Measurements from ENCODE around the gene BRAT1.
"Not testable (repeated sequence)": the region's sequence is repeated elsewhere in the genome, so short reads cannot be mapped to it uniquely, and the experiment has no call there.

BRAT1 gene

DNA sequence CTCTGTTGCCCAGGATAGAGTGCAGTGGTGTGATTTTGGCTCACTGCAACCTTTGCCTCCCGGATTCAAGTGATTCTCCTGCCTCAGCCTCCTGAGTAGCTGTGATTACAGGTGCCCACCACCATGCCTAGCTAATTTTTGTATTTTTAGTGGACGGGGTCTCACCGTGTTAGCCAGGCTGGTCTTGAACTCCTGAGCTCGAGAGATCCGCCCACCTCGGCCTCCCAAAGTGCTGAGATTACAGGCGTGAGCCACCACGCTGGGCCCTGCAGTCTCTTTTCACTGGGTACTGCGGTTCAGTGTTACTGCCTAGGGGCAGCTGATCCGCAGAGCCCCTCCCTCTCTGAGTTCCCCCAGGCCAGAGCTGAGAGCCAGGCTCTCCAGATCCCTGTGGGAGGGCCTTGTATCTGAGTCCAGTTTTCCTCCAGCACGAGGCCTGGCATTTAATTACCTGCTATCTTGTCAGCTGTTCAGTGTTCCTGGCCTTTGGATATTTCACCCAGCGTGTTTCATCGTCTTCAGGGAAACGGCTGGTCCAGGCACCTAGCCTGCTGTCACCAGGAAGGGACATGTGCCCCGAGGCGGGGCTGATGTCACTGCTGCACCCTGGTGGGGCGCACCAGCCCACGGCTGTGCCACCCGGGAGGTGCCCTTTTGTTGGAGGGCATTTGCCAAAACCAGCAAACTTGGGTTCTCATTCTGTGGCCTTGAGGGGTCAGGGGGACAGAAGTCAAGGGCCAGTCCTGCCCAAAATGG, 19.3 kb downstream of the BRAT1 start:
- not testable (repeated sequence) for DNase-seq (ENCODE audit: low read depth)

DNA sequence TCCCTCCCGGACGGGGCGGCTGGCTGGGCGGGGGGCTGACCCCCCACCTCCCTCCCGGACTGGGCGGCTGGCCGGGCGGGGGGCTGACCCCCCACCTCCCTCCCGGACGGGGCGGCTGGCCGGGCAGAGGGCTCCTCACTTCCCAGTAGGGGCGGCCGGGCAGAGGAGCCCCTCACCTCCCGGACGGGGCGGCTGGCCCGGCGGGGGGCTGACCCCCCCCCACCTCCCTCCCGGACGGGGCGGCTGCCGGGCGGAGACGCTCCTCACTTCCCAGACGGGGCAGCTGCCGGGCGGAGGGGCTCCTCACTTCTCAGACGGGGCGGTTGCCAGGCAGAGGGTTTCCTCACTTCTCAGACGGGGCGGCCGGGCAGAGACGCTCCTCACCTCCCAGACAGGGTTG, 21.1 kb downstream of the BRAT1 start:
- not testable (repeated sequence) for DNase-seq (ENCODE audit: low read depth)

DNA sequence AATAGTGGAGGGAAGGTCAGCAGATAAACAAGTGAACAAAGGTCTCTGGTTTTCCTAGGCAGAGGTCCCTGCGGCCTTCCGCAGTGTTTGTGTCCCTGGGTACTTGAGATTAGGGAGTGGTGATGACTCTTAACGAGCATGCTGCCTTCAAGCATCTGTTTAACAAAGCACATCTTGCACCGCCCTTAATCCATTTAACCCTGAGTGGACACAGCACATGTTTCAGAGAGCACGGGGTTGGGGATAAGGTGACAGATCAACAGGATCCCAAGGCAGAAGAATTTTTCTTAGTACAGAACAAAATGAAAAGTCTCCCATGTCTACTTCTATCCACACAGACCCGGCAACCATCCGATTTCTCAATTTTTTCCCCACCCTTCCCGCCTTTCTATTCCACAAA, 21.8 kb downstream of the BRAT1 start:
- DNase-seq (ENCODE audit: low read depth), result not testable (repeated sequence)

DNA sequence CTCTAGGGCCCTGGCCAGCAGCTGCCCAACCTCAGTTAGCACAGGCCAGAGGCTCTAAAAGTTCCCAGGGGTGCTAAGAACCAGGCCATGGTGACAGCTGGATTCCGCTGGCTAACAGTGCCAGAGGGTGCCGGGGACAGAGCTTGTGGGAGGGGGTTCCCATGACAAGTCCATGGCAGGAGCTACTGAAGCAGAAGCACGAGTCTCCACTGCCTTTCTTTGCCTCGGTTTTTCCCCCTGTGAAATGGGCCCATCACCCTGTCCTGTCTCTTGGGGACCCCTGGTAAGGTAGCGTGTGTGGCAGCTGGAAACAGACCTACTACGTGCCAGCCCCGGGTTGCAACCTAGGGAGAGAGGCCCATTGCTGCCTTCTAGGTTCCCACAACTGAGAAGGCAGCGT, 22.5 kb downstream of the BRAT1 start:
- DNase-seq (ENCODE audit: low read depth), result not testable (repeated sequence)

DNA sequence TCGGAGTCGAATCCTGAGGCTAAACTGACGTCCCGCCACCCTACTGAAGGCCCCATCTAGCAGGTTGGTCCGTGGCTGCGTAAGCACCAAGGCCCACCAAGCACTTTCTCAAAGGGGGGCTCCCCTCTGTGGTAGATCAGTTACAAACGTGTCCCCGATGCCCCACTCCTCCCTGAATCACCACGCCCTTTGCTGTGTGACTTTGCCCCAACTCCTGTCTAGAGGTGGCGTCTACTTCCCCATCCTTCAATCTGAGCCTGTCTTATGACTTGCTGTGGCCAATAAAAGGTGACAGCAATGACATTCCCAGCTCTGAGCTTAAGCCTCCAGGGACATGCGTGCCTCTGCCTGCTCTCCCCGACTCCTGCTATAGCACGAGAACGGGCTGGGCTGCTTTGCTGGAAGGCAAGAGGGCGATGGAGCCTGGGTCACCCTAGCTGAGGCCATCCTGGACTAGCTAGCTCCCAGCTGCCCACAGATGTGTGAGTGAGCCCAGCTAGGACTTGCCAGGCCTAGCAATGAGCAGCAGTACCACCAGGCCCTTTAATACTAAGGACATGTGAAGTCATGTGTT, 23.0 kb downstream of the BRAT1 start:
- not testable (repeated sequence) for DNase-seq (ENCODE audit: low read depth)

DNA sequence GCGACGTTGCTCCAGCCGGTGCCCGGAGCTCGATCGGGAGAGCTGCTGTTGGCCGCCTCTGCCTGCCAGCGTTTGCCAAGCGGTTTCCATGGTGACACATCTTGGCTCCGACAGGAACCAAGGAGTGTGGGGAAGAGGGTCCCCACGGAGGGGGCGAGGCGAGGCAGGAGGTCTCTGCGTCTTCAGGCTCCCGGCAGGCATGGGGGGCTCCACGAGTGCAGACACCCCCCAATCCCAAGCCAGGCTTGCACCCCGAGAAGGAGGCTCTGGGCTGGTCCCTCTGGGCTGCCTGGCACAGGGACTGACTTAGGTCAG, 23.6 kb downstream of the BRAT1 start:
- DNase-seq (ENCODE audit: low read depth), result not testable (repeated sequence)

DNA sequence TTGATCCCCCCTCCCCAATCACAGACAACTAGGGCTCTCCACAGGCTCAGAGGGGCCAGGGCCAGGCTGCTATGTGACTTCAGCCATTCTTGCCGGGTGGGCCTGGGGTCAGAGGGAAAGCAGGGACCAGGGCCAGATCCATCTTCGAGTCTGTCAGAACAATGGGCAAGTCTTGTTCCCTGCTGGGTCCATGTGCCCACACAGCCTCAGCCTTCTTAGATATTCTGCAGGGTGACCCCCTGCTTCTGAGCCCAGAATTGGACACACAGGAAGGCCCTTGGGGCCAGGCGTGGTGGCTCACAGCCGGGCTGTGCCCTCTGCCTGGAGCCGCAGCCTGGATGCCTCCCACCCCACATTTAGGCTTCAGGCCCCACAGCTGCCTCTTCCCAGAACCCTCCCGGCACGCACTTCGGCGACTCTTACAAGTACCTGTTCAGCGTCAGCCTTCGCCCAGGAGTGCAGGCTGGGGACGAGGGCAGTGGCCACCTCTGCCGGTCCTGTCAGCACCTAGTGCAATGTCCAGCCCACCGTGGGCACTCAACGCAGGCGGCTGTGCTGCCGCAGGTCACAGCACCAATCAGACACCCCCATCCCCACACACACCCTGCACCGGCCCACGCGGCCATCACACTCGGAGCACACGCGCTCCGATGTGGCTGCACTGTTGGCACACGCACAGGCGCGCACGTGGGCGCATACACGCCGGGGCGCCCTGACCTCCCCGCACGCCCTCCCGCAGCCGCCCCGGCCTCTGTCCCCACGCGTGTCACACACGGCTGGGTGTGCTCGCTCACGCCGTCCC, 24.1 kb downstream of the BRAT1 start:
- DNase-seq (ENCODE audit: low read depth), result not testable (repeated sequence)

DNA sequence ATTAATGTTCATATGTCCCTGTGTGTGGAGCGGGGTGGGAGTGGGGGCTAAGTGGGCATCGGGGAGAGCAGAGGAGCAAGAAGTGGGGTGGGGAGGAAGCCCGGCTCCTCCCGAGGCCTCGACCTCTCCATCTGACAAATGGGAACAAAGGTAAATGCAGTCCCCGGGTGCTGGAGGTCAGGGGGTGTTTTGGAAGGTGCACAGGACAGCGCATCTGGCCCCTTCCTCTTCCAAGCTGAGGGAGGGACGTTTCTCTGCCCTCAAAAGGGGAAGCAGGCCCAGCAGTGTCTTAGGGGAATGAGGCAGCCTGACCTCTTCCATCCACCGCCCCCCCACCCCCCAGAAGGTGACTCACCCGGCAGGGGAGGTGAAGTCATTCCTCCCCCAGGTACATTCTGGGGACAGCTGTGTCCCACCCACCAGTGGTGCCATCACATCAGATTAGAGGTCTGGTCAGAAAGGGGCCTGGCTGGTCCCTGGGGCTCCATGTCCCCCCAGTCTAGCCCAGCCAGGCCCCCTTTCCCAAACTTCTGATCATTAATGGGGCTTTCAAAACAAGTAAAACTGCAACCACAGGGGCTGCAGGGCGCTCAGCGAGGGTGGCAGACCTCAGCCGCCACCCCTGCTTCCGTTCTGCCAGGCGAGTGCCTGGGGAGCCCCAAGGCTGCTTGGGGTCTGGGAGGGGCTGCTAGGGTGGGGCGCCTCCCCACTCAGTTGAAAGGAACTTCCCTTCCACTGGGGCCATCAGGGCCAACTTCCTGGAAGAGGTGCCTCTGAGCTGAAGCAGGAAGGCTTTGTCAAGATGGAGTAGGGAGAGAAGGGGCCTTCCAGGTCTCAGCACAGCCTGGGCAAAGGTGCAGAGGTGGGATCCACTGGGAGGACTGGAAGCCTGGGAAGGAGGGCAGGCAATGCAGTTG, 25.0 kb downstream of the BRAT1 start:
- peak; percentile 67 for DNase-seq (ENCODE audit: low read depth)

DNA sequence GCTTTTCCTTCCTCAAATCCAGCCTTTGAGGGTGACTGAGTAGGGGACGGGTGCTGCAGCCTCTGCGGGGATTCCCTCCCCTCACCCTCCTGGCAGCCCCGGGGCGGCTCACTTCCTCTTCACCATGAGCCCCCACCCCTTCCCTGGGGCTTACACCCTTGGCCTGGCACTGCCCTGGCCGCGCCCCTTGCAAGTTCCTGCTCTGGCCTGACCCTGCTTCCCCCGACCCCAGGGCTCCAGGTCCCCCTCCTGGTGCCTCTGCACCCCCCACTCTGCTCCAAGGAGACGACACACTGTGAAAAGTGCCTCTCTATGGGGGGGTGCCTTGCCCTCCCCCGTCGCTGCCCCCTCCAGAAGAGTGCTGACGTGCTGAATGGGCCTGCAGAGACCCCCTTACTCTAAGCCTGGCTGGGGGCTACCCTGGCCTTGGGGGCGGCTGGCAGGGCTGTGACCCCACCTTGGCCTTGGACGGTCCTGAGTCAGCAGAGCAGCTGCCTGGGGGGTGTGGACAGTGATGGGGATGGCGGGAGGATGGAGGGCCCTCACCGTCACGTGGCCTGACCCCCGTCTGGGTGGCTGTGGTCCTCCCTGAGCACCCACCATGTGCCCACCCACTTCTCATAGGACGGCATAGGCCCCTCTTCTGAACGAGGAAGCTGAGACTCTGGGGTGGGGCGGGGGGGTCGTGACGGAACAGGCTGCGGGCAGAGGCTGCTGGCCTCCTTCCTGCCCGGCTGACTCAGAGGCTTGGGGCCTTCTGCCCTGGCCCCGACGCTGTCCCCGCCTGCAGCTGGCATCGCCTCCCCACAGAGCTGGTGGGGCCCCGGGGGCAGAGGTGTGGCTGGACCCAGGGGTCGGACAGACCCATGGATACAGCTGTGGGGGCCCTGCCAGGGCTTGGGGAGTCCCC, 25.9 kb downstream of the BRAT1 start:
- no peak for DNase-seq (ENCODE audit: low read depth)

DNA sequence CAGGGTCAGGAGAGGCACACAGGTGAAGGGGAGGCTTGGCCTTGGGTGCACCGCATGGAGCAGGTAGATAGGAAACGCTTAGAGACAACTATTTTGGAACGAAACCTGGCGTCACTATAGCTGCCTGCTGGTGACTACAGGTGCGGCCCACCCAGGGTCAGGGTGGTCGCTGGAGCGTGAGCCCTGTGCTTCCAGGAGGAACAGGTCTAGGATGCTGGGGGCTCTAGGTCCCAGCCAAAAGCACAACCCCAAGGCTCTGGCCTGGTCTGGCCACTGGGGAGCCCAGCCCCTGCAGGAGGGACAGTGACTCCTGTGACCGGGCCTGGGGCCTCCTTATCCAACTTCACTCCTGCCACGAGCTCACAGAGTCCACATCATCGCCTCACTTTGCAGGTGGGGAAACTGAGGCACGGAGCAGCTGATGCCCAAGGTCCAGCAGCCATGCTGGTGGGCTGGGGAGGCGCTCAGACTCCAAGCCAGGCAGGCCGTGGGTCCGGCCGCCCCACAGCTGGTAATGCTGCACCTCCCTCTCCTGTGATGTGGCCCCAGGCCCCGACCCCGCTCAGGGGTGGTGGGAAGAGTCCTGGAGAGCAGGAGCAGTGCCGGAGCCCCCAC, 26.7 kb downstream of the BRAT1 start:
- DNase-seq (ENCODE audit: low read depth), result no peak

DNA sequence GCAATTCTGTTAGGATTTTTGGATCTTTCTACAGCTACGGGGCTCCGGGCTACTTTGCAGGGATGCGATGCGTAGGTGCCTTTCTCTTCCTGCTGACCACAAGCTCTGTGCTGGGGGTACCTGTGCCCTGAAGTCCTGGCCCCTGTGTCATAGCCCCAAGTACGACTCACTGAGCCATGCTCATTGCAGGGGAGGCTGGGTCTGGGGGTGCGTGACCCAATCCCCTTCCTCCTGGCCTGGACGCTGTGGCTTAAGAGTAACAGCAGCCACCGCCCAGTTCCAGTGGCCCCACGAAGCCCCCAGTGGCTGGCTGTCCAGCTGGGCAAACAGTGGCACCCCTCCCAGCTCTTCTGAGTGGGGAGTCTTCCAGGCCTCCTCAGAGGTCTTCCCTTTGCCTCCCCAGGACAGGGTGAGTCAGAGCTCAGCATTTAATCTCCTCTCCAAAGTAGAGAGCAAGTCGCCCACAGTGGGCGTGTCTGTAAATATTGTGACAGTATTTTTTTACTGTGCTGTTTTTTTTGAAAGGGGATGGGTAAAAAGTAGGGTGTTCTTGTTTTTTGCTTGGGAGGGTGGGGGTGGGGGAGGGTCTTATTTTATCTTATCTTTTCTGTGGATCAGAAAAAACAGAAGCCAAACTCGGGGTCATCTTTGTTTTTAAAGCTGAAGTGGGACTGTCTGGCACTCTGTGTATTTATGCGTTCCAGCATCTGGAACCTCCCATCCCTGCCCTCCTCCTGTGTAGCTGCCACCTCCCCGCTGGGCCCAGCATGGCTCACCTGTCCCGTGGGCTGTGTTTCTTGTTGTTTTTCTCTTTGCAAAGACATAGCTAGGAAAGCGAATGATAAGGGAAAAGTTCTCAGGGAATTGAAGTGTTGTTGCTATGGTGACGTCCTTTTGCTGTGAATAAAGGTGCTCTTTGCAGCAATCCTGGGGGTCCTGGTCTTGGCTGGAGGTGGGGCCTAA, 27.5 kb downstream of the BRAT1 start:
- DNase-seq (ENCODE audit: low read depth), result peak; percentile 62

DNA sequence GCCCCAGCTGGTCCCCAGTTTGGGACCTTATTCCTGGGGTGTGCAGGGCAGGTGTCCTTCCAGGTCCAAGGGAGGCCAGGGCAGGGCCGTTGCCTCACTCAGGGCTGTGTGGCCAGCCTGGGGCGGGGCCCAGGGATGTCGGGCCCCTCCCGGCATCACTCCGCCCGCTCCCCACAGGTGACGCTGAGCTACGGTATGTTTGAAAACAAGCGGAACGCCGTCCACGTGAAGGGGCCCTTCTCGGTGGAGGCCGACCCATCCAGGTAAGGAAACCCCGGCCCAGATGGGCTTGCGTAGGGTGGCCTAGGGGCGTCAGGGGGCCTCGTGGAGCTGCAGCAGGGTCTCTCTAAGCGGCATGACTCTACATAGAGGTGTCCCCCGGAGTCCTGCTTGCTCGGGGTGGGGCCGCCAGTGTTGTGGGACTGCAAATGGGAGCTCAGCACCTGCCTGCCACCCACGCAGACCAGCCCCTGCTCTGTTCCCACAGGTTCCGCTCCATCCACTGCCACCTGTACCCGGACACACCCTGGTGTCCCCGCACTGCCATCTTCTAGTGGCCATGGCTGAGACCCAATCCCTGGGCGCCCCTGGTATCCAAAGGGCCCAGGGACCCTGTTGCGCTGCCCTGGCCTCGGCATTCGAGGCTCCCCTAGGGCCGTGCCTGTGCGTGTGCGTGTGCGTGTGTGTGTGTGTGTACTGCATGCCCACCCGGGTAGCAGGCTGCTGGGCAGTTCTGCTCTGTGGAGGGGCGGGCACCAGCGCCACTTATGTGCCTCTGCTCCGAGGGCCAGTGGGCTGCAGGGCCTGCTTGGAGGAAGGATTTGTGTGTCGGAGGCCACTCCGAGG, 28.4 kb downstream of the BRAT1 start:
- no peak for DNase-seq (ENCODE audit: low read depth)

DNA sequence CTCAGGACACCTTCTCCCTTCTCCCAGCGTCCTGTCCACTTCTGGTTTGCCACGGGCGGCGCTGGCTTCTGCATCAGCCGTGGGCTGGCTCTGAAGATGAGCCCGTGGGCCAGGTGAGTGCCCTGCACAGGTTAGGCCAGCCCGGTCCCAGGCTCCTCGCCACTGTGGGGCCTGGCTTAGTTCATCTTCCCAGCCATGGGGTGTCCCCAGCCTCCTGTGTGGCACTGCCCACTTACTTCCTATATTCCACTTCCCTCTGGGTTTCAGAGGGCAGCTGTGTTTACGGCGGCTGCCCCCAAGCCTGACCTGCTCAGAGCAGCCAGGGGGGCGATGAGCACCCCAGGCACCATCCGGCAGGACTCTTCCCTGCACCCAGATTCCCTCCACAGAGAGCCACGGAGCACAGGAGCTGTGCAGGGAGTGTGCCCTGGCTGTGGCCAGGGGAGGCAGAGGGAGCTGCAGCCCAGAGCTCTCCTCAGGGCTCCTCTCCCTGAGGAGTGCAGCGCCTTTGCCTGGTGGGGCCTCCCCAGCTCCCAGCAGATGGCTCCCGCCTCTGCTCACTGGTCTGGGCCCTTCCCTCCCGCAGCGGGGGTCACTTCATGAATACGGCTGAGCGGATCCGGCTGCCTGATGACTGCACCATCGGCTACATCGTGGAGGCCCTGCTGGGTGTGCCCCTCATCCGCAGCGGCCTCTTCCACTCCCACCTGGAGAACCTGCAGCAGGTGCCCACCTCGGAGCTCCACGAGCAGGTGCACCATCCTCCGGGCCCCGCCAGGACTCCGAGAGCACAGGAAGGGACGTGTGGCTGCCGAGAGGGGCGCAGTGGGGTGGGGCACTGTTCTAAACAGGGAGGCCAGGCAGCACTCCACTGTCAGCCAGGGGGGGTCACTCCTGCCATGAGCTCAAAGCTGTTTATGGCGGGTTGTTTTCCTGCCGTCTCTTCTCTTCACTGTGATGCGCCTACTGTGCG, 29.4 kb downstream of the BRAT1 start:
- no peak for DNase-seq (ENCODE audit: low read depth)

DNA sequence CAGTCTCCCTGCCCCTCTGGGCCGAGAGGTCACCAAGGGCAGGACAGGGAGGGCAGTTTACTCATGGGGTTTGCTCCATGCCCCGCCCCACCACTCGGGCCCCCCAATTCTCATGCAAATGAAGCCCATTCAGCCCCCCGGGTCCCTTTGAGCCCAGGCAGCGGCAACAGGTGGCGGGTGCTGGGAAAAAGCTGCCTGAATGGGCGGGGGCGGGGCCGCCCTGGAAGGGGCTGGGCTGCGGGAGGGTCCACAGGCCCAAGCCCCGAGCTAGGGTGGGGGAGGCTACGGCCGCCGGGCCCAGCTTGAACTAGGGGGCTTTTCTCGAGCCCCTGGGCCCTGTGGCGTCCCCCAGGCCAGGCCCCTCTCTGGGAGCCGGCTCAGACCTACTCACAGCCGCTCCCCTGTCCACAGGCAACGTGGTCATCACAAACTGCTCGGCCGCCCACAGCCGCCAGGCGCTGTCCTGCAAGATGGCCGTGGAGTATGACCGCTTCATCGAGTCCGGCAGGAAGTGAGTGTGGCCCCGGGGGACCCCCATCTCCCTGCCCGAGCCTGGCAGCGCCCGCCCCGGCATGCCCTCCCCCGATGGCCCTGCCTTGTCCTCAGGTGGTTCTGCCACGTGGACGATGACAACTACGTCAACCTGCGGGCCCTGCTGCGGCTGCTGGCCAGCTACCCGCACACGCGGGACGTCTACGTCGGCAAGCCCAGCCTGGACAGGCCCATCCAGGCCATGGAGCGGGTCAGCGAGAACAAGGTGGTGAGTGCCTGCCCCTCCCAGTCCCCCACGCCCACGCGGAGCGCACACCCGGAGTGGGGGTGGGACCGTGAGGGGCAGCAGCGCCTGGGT, 30.3 kb downstream of the BRAT1 start:
- DNase-seq (ENCODE audit: low read depth), result no peak

DNA sequence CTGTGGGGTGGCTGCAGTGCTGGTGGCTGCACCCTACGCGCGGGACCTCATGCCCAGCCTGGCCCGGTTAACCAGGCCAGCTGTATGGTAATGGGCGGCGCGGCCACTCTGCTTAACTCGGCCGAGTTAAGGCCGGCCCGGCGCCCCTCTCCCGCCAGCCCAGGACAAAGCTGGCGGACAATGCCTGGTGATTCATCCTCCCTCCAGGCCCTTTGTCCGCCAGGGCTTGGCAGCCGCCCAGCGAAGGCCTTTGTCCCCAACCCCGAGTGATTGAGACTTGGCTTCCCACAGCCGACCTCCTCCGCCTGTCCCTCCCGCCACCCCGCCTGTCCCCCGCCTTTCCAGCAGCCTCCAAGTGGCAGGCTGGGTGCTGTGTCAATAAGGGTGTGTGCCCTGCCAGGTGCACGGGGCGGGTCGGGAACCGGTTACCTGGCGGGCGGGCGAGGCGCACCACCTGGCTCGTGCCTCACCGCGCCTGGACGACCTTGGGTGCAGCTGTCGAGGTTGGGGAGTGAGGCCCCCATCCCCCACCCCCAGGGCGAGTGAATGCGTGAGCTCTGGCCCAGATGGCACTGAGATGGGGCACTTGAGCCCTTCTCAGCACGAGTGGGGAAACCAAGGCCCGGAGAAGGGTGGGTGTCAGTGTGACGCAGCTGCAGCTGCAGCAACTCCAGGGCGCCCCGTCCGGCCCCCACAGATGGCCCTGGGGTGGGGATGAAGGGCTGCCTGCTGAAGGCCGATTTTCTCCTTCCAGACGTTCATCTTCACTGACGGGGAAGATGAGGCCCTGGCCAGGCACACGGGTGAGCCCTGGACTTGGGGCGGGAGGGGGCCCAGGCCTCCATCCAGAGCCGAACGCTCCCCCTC, 31.1 kb downstream of the BRAT1 start:
- DNase-seq (ENCODE audit: low read depth), result no peak
